ENCODE results near the gene MT2A.
A peak's percentile ranks its signal among the peaks of the same experiment; 100 is the strongest.

Gene MT2A

DNA sequence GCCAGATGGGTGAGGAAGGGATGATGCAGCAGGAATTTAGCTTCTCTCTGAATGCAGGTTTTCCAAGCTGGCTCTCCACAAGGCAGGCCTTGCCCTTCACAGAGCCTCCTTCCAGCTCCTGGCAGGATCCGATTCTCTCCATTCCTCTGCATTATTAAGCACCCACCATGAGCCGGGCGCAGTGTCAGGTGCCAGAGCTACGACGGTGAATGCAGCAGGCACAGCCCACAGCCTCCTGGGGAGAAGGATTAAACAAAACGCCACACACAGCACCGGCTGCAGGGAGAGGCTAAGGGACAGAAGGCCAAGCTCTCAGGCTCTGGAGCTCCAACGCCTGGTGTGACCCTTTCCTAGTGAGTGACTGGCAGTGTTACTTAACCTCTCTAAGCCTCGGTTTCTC lies 7.1 kb upstream of the MT2A start:
- TF ChIP-seq ZFX (IDR thresholded peaks at IDR 0.05) (no peak), CTCF (conservative IDR thresholded peaks at IDR 0.05) (no peak)
- H3K27ac ChIP-seq, result no peak overlapping the region

- no peak for TF ChIP-seq ZFX (IDR thresholded peaks at IDR 0.05)
- peak; percentile 51 for TF ChIP-seq CTCF (conservative IDR thresholded peaks at IDR 0.05)
- no peak overlapping the region for H3K27ac ChIP-seq
These were observed 4.8 kb upstream of the MT2A start for GRCh38 chr16:56603589-56603988.

- H3K27ac ChIP-seq, result no peak overlapping the region
- TF ChIP-seq CTCF (conservative IDR thresholded peaks at IDR 0.05), result no peak
- TF ChIP-seq ZFX (IDR thresholded peaks at IDR 0.05), result no peak
These were observed 3.4 kb upstream of the MT2A start for GRCh38 chr16:56604966-56605365.

DNA sequence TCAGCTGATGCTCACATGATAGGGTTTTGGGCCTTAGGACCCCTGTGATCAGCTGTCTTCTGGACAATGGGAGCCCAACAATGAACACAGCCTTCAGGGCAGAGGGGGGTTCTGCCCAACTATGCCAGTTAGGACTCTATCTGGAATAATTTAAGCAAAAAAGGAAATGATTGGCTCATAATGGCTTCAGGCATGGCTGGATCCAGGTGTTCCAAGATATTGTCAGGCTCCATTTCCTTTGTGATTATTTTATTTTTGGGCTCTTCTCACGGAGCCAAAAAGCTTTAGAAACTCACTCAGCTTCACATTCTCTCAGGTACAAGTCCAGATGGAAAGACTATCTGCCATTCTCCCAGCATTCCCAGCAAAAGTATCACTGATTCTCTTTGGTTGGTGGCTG lies 2.9 kb upstream of the MT2A start:
- no peak overlapping the region for H3K27ac ChIP-seq
- TF ChIP-seq CTCF (conservative IDR thresholded peaks at IDR 0.05) (no peak), ZFX (IDR thresholded peaks at IDR 0.05) (no peak)

DNA sequence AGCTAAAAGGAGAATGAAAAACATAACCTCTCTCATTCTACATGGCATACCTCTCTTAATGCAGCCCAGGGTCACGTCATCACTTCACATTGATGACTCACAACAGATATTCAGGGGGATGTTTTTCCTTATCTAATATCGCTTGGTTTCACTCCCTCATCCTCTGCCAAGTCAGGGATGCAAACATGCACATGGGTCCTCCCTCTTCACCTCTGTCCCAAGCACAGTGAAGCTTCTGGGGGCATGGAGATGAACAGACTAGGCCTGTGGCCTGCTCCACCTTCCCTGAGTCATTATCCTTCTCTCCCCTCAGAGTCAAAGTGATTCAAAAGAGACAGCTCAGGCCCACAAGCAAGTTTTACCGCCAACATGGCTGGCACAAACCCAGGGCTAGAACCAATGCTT lies 2.3 kb upstream of the MT2A start:
- no peak for TF ChIP-seq ZFX (IDR thresholded peaks at IDR 0.05)
- TF ChIP-seq CTCF (conservative IDR thresholded peaks at IDR 0.05), result no peak
- H3K27ac ChIP-seq, result peak overlapping the region; percentile 79

GRCh38 chr16:56606476-56607108 lies 1.8 kb upstream of the MT2A start:
- TF ChIP-seq CTCF (conservative IDR thresholded peaks at IDR 0.05), result no peak
- no peak for TF ChIP-seq ZFX (IDR thresholded peaks at IDR 0.05)
- H3K27ac ChIP-seq, result peak overlapping the region; percentile 79

DNA sequence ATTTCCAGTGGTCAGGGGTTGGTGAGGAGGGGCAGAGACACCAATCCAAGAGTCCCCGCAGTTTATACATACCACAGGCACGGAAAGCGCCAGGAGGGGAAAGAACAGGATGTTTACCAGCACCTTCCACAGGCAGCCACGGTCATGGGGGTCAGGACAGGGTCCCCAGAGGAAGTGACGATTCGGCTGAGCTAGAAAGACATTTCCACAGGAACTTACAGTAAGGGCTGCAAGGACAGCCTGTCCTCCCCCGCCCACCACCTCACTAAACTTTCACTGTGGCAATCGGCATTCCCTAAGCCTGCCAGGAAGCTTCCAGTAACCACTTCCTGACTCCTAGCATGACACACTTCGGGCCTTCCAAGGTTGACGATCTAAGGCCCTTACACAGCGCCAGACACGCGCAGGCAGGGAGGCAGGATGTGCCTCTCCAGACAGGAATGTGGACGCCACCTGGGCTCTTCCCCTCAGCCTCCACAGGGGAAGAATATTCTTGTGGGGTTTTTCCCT lies 1.2 kb upstream of the MT2A start:
- H3K27ac ChIP-seq, result peak overlapping the region; percentile 79
- TF ChIP-seq CTCF (conservative IDR thresholded peaks at IDR 0.05) (no peak), ZFX (IDR thresholded peaks at IDR 0.05) (no peak)

Measured in C4-2B (cell line).